Brain pericyte (primary cell): ENCODE measurements around the gene CASP10.
A peak's percentile ranks its signal among the peaks of the same experiment; 100 is the strongest.

ENCODE experiments used
- DNase-seq: peaks from one replicate; pipeline ENCODE4 v3.0.0-alpha.2; 2012; ENCODE audit warnings: low read depth, low spot score

CASP10 gene

GRCh38 chr2:201197781-201198180 is 14.8 kb downstream of the CASP10 start:
- DNase-seq, result no peak

- DNase-seq, result no peak
Measured at GRCh38 chr2:201199847-201200246, 16.9 kb downstream of the CASP10 start.

- DNase-seq, result no peak
Measured at GRCh38 chr2:201200345-201200744, 17.4 kb downstream of the CASP10 start.

GRCh38 chr2:201201371-201201770 is 18.4 kb downstream of the CASP10 start:
- no peak for DNase-seq

- DNase-seq, result peak; percentile 78
Measured at GRCh38 chr2:201203916-201204654, 21.1 kb downstream of the CASP10 start.

- no peak for DNase-seq
Measured at GRCh38 chr2:201204655-201205514, 21.9 kb downstream of the CASP10 start.

GRCh38 chr2:201205515-201205849 is 22.5 kb downstream of the CASP10 start:
- no peak for DNase-seq

GRCh38 chr2:201208563-201209252 is 25.8 kb downstream of the CASP10 start:
- no peak for DNase-seq

GRCh38 chr2:201215963-201216362 is 33.0 kb downstream of the CASP10 start:
- DNase-seq, result no peak

GRCh38 chr2:201216918-201217317 is 34.0 kb downstream of the CASP10 start:
- DNase-seq, result no peak

GRCh38 chr2:201218780-201219179 is 35.8 kb downstream of the CASP10 start:
- no peak for DNase-seq

- DNase-seq, result no peak
Measured at GRCh38 chr2:201219328-201220096, 36.6 kb downstream of the CASP10 start.

- no peak for DNase-seq
Measured at GRCh38 chr2:201220102-201220570, 37.2 kb downstream of the CASP10 start.

GRCh38 chr2:201223089-201224073 is 40.4 kb downstream of the CASP10 start:
- no peak for DNase-seq

- no peak for DNase-seq
Measured at GRCh38 chr2:201228271-201228911, 45.5 kb downstream of the CASP10 start.

GRCh38 chr2:201228912-201229290 is 46.0 kb downstream of the CASP10 start:
- DNase-seq, result no peak

- DNase-seq, result peak; percentile 59
Measured at GRCh38 chr2:201231781-201232466, 49.0 kb downstream of the CASP10 start.

GRCh38 chr2:201232467-201232815 is 49.5 kb downstream of the CASP10 start:
- DNase-seq, result no peak

GRCh38 chr2:201233192-201233811 is 50.4 kb downstream of the CASP10 start:
- no peak for DNase-seq
